ENCODE results near the gene PHF21A. TPM values are rescaled to one million over a fixed set of nuclear protein-coding genes. Genes with fewer than 3 reads are reported as not detected.

PHF21A gene
- total RNA-seq, 2 experiments from 2014 or later: 23.1 to 56.1 TPM

DNA sequence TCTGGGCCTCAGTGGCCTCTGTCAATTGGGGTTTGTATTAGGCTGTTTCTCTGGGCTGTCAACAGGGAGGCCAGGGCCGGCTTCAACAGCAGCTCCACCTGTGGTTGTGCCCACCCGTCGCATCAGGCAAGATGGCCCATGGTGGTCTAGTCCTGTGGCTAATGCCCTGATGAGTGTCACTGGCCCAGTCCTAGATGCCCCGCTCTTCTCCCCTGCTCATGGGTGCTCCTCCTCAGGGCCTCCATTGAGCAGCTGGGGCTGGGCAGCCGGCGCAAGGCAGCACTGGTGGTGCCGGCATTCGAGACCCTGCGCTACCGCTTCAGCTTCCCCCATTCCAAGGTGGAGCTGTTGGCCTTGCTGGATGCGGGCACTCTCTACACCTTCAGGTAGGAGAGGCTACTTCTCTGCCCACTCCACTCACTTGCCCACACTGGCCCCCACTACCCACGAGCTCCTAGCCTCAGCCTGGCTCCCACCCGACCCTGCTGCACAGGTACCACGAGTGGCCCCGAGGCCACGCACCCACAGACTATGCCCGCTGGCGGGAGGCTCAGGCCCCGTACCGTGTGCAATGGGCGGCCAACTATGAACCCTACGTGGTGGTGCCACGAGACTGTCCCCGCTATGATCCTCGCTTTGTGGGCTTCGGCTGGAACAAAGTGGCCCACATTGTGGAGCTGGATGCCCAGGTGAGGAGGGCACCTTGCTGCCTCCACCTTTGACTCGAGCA is 193.4 kb downstream of the PHF21A start:
- DNase-seq (ENCODE audit: low spot score): no peak
- Histone ChIP-seq H3K27ac (ENCODE audit: low read depth, low read length, poor library complexity, severe bottlenecking) (no peak overlapping the region), H3K4me2 (ENCODE audit: low read length) (no peak overlapping the region), H4K20me1 (ENCODE audit: insufficient read depth, low read length) (no peaks in the 10 kb centered on the region), H3K4me3 (ENCODE audit: low read depth, low read length, poor library complexity, severe bottlenecking) (no peak overlapping the region), H2AFZ (ENCODE audit: low read length) (no peak overlapping the region), H3K79me2 (ENCODE audit: insufficient read depth, low read depth, low read length) (peaks cover 17% of the 10 kb centered on the region), H3K9me2 (ENCODE audit: insufficient read depth, low read length) (no peaks in the 10 kb centered on the region), H3K4me1 (ENCODE audit: insufficient read depth, low read length, poor library complexity, severe bottlenecking) (peaks cover 56% of the 10 kb centered on the region), H3K9me3 (ENCODE audit: low read length) (no peaks in the 10 kb centered on the region), H3K36me3 (ENCODE audit: insufficient read depth, low read length) (peaks cover 7% of the 10 kb centered on the region; the same call in 1 of the 2 replicates)
- intact Hi-C loops (cut with micrococcal nuclease; ENCODE audit: unreplicated experiment): no loop called here
- no TSS peak for BruUV-seq (replicated peaks)
- ChIA-PET CTCF (ENCODE audit: unreplicated experiment) (no interaction called here), POLR2A (interaction anchor here (0.8 to 1.2 kb wide), 3 partner anchors 9 to 11 kb away, joined by 3 to 5 read pairs (median 4); partner anchors contain the start of gene PEX16)
- TF ChIP-seq, protein P1, sequence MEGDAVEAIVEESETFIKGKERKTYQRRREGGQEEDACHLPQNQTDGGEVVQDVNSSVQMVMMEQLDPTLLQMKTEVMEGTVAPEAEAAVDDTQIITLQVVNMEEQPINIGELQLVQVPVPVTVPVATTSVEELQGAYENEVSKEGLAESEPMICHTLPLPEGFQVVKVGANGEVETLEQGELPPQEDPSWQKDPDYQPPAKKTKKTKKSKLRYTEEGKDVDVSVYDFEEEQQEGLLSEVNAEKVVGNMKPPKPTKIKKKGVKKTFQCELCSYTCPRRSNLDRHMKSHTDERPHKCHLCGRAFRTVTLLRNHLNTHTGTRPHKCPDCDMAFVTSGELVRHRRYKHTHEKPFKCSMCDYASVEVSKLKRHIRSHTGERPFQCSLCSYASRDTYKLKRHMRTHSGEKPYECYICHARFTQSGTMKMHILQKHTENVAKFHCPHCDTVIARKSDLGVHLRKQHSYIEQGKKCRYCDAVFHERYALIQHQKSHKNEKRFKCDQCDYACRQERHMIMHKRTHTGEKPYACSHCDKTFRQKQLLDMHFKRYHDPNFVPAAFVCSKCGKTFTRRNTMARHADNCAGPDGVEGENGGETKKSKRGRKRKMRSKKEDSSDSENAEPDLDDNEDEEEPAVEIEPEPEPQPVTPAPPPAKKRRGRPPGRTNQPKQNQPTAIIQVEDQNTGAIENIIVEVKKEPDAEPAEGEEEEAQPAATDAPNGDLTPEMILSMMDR (conservative IDR thresholded peaks at IDR 0.05; ENCODE audit: low read length): no peak
- TF ChIP-seq EZH2phosphoT487 (IDR thresholded peaks at IDR 0.05; ENCODE audit: borderline replicate concordance, low read depth, low read length): no peak

DNA sequence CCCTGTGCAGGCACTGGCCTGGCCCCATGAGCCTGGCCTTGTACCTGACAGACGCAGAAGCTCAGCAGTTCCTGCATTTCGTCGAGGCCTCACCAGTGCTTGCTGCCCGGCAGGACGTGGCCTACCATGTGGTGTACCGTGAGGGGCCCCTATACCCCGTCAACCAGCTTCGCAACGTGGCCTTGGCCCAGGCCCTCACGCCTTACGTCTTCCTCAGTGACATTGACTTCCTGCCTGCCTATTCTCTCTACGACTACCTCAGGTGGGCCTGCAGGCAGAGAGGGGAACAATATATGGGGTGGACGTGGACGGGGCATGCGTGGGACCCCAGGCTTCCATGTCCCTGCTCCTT is 193.9 kb downstream of the PHF21A start:
- H3K36me3 ChIP-seq (ENCODE audit: insufficient read depth, low read length): peaks cover 7% of the 10 kb centered on the region; the same call in 1 of the 2 replicates
- peaks cover 57% of the 10 kb centered on the region for H3K4me1 ChIP-seq (ENCODE audit: insufficient read depth, low read length, poor library complexity, severe bottlenecking)
- no peak overlapping the region for H2AFZ ChIP-seq (ENCODE audit: low read length)
- ChIA-PET CTCF (ENCODE audit: unreplicated experiment) (no interaction called here), POLR2A (interaction anchor here (0.8 to 1.2 kb wide), 3 partner anchors 9 to 11 kb away, joined by 3 to 5 read pairs (median 4); partner anchors contain the start of gene PEX16)
- no peak for TF ChIP-seq EZH2phosphoT487 (IDR thresholded peaks at IDR 0.05; ENCODE audit: borderline replicate concordance, low read depth, low read length)
- TF ChIP-seq, protein P1 (conservative IDR thresholded peaks at IDR 0.05; ENCODE audit: low read length): no peak
- intact Hi-C loops (cut with micrococcal nuclease; ENCODE audit: unreplicated experiment): no loop called here
- H3K79me2 ChIP-seq (ENCODE audit: insufficient read depth, low read depth, low read length): peaks cover 11% of the 10 kb centered on the region
- no peaks in the 10 kb centered on the region for H3K9me3 ChIP-seq (ENCODE audit: low read length)
- H3K9me2 ChIP-seq (ENCODE audit: insufficient read depth, low read length): no peaks in the 10 kb centered on the region
- BruUV-seq (replicated peaks): no TSS peak
- no peaks in the 10 kb centered on the region for H4K20me1 ChIP-seq (ENCODE audit: insufficient read depth, low read length)
- DNase-seq (ENCODE audit: low spot score): no peak
- H3K4me3 ChIP-seq (ENCODE audit: low read depth, low read length, poor library complexity, severe bottlenecking): no peak overlapping the region
- no peak overlapping the region for H3K27ac ChIP-seq (ENCODE audit: low read depth, low read length, poor library complexity, severe bottlenecking)
- no peak overlapping the region for H3K4me2 ChIP-seq (ENCODE audit: low read length)
